Nephron progenitor cell (in vitro differentiated cells): ENCODE measurements around the gene EMILIN3.
A peak's percentile ranks its signal among the peaks of the same experiment; 100 is the strongest.

Source experiments
- DNase-seq: peaks from one replicate; pipeline ENCODE4 v3.0.0; 2021
- H3K27ac Mint-ChIP-seq: 2 replicates; pipeline ENCODE4 v1.8.0; 2021; ENCODE audit warnings: mild to moderate bottlenecking, moderate library complexity, mixed read lengths
- H3K27me3 Mint-ChIP-seq: 2 replicates; pipeline ENCODE4 v1.8.0; 2021; ENCODE audit warnings: mild to moderate bottlenecking, low read depth, mixed read lengths; ENCODE audit not compliant: poor library complexity
- H3K36me3 Mint-ChIP-seq: 2 replicates; pipeline ENCODE4 v1.8.0; 2021; ENCODE audit warnings: low read depth, mixed read lengths
- H3K4me1 Mint-ChIP-seq: 2 replicates; pipeline ENCODE4 v1.8.0; 2021; ENCODE audit warnings: mixed read lengths
- H3K4me3 Mint-ChIP-seq: 2 replicates; pipeline ENCODE4 v1.8.0; 2021; ENCODE audit warnings: mild to moderate bottlenecking, moderate library complexity, mixed read lengths
- H3K9me3 Mint-ChIP-seq: 2 replicates; pipeline ENCODE4 v1.8.0; 2021; ENCODE audit warnings: mild to moderate bottlenecking, moderate library complexity, mixed read lengths
- TF ChIP-seq, protein P1 (sequence below): fragments of 200-600 bp; sonication (generic); IDR thresholded peaks from 2 replicates; pipeline ENCODE4 v1.5.0; 2021; ENCODE audit warnings: antibody characterized with exemption

EMILIN3 gene, protein sequence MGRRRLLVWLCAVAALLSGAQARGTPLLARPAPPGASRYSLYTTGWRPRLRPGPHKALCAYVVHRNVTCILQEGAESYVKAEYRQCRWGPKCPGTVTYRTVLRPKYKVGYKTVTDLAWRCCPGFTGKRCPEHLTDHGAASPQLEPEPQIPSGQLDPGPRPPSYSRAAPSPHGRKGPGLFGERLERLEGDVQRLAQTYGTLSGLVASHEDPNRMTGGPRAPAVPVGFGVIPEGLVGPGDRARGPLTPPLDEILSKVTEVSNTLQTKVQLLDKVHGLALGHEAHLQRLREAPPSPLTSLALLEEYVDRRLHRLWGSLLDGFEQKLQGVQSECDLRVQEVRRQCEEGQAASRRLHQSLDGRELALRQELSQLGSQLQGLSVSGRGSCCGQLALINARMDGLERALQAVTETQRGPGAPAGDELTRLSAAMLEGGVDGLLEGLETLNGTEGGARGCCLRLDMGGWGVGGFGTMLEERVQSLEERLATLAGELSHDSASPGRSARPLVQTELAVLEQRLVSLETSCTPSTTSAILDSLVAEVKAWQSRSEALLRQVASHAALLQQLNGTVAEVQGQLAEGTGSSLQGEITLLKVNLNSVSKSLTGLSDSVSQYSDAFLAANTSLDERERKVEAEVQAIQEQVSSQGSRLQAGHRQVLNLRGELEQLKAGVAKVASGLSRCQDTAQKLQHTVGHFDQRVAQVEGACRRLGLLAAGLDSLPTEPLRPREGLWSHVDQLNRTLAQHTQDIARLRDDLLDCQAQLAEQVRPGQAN

DNA sequence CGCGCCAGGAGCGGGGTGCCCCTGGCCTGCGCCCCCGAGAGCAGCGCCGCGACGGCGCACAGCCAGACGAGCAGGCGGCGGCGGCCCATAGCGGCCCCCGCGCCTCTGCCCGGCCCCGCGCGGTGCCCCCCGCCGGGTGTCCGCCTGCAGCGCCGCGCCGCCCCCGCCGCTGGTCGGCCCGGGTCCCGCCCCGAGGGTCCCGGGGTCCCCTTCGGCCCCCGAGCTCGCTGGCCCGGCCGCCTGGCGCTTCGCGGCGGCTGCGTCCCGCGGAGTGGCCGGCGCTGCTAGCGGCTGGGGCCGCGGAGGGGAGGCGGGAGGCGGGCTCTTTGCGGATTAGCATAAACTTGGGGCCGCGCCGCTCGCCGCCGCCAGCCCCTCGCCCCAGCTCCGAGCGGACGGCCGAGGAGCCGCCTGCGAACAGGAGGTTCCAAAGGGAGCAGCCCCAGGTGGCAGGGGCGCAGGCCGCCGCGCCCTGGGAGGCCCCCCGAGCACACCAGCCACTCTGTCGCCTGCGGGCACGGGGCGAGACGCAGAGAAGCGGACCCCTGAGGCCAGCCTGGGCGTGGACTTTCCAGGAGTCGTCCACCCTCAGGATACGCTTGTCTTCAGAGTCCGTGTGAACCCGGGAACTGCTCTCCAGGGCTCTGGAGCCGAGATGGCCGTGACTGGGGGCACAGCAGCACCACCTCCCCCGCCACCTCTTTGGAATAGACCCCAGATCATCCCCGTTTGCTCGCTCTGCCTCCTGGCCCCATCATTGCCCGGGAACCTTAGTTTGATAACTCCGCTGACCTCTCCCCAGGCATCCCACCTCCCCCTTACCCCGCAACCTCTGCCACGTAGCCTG lies at the start of gene EMILIN3:
Gene EMILIN3, minus strand, starts transcription at position 273 of the 847 bp plus-strand sequence. Its CDS starts 184 bp downstream, at position 89.
- H3K27ac Mint-ChIP-seq, result no peak within 1 kb of the TSS
- DNase-seq, result peak; percentile 82
- peak within 1 kb of the TSS; percentile 82 for H3K4me3 Mint-ChIP-seq
- no peaks in the 10 kb centered on the region for H3K36me3 Mint-ChIP-seq
- peaks cover 7% of the 10 kb centered on the region for H3K9me3 Mint-ChIP-seq
- TF ChIP-seq, protein P1, sequence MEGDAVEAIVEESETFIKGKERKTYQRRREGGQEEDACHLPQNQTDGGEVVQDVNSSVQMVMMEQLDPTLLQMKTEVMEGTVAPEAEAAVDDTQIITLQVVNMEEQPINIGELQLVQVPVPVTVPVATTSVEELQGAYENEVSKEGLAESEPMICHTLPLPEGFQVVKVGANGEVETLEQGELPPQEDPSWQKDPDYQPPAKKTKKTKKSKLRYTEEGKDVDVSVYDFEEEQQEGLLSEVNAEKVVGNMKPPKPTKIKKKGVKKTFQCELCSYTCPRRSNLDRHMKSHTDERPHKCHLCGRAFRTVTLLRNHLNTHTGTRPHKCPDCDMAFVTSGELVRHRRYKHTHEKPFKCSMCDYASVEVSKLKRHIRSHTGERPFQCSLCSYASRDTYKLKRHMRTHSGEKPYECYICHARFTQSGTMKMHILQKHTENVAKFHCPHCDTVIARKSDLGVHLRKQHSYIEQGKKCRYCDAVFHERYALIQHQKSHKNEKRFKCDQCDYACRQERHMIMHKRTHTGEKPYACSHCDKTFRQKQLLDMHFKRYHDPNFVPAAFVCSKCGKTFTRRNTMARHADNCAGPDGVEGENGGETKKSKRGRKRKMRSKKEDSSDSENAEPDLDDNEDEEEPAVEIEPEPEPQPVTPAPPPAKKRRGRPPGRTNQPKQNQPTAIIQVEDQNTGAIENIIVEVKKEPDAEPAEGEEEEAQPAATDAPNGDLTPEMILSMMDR, result no peak
- H3K4me1 Mint-ChIP-seq, result peaks cover 20% of the 10 kb centered on the region
- peaks cover 56% of the 10 kb centered on the region for H3K27me3 Mint-ChIP-seq

DNA sequence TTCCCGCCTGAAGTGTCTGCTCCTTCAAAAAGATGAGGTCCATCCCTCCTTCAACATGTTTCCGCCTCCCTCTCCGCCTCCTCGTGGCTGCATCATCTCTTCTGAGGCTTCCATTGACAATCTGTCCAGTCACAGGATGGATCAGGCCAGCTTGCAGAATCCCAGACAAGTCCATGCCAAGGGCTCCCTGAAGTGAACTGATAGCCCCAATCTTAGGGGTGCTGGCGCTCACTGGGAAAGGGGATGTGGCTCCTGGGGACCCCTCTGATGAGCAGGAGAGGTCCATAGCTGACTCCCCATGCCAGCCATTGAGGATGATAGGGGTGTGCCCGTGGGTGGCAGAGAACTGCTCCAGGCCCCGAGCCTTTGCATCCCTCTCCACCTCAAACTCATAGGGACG lies 48.6 kb upstream of the EMILIN3 start:
- Mint-ChIP-seq H3K36me3 (peaks cover 76% of the 10 kb centered on the region), H3K4me1 (peaks cover 9% of the 10 kb centered on the region), H3K27me3 (no peaks in the 10 kb centered on the region), H3K27ac (no peak overlapping the region), H3K4me3 (no peak overlapping the region), H3K9me3 (no peaks in the 10 kb centered on the region)
- DNase-seq, result no peak
- TF ChIP-seq, protein P1, result no peak

DNA sequence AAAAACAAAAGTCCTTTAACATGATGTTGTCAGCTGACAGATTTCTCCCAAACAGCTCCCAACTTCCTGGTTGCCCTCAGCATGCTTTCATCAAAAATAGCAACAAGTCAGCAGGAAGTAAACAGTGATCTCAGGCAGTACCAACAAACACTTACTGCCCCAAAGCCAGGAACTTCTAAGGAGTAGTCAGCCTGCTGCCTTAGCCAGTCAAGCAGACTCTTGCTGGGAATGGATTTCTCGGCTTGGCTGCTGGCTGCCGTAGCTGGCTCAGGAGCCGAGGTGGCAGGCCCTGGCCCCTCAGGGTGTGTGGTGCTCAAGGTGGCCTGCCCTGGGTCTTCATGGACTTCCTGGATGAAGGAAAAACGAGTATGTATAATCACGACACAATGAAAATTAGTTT lies 46.6 kb upstream of the EMILIN3 start:
- peaks cover 82% of the 10 kb centered on the region for H3K36me3 Mint-ChIP-seq
- H3K4me3 Mint-ChIP-seq, result no peak overlapping the region
- no peak for DNase-seq
- TF ChIP-seq, protein P1, result no peak
- H3K9me3 Mint-ChIP-seq, result no peaks in the 10 kb centered on the region
- peak overlapping the region; percentile 55 for H3K27ac Mint-ChIP-seq
- H3K27me3 Mint-ChIP-seq, result no peaks in the 10 kb centered on the region
- peaks cover 21% of the 10 kb centered on the region for H3K4me1 Mint-ChIP-seq

DNA sequence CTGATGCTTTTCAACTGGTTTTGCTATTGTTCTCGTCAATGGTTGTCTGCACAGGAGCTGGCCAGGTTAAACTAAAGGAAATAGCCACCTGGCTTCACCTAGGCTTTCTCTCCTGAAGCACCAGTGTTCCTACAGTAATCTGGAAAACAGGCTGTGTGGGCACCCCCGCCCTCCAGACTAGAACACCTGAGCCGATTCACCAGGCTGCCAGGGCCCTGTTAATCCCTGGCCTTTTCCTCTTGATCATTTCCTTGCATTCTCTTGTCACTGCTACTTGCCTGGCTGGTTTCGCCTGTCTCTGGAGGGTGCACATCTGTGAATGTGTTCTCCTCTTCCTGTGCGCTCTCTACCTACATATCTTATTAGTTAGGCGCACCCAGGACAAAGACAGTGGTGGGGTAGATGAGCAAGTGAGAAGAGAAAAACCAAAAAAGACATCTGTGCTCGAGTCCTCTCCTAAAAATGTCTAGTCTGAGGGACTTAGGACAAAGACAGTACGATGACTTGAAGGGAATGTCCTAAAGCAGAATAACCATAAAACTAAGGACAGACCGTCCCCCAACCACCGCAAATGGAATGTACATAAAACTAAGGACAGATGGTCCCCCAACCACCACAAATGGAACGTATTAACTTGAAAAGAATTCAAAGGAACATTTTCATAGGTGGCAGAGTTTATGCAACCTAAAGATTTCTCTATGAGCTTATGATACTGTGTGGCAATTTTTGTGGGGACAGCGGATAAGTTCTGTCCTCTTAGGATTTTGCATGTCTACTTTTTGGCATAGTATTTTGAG lies 45.9 kb upstream of the EMILIN3 start:
- Mint-ChIP-seq H3K4me3 (no peak overlapping the region), H3K36me3 (peaks cover 77% of the 10 kb centered on the region), H3K27ac (peak overlapping the region; percentile 66), H3K9me3 (no peaks in the 10 kb centered on the region), H3K4me1 (peaks cover 21% of the 10 kb centered on the region), H3K27me3 (no peaks in the 10 kb centered on the region)
- TF ChIP-seq, protein P1, result no peak
- DNase-seq, result no peak

DNA sequence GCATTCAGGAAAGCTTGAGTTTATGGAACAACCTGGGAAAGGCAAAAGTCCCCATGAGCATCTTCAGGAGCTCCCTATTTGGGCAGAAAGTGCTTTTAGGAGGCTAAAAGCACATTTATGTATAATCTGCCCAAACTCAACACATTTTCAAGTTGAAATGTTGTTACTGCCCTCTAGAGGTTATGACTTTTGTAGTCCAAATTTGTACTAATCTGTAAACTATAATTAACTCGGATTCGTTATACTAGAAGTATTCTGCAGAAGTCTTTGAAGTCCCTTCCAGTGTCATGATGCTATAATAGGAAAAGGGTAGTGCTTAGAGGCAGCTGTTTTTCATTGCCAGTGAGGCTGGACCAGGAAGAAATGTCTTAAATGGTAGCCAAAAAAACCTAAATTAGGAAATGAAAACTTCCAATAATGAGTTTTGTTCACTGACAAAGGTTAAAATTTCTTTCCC lies 44.8 kb upstream of the EMILIN3 start:
- Mint-ChIP-seq H3K27me3 (no peaks in the 10 kb centered on the region), H3K36me3 (peaks cover 77% of the 10 kb centered on the region), H3K9me3 (no peaks in the 10 kb centered on the region), H3K27ac (no peak overlapping the region), H3K4me3 (no peak overlapping the region), H3K4me1 (peaks cover 27% of the 10 kb centered on the region)
- TF ChIP-seq, protein P1, result no peak
- DNase-seq, result no peak
